HepG2 (cell line): Measurements from ENCODE around the gene SVOPL.

Source experiments
- ATF2 ChIP-seq: sonication (generic); formaldehyde crosslinking; IDR thresholded peaks from 2 replicates; pipeline ENCODE4 v1.4.0; 2020; ENCODE audit warnings: missing genetic modification reagents
- CTCF ChIP-seq: sonication (generic); formaldehyde crosslinking; IDR thresholded peaks from 2 replicates; pipeline ENCODE4 v1.5.0; 2020; ENCODE audit warnings: mild to moderate bottlenecking, missing genetic modification reagents, moderate library complexity
- NPAS2 ChIP-seq: sonication (generic); formaldehyde crosslinking; IDR thresholded peaks from 2 replicates; pipeline ENCODE4 v1.8.0; 2022; ENCODE audit warnings: mild to moderate bottlenecking, missing genetic modification reagents, borderline replicate concordance
- PHF5A ChIP-seq: IDR thresholded peaks from one replicate; pipeline ENCODE4 v1.6.1; 2018; ENCODE audit warnings: low read depth, missing genetic modification reagents; ENCODE audit not compliant: unreplicated experiment
- POLR2A ChIP-seq, 2 experiments: IDR thresholded peaks; 2 replicates each; pipeline ENCODE4 v1.6.1; 2011; ENCODE audit warnings: low read depth in 2 of 2, low read length in 2 of 2, mild to moderate bottlenecking in 1 of 2, moderate library complexity in 1 of 2; ENCODE audit not compliant: insufficient read depth in 1 of 2
- POLR2AphosphoS2 ChIP-seq: IDR thresholded peaks from 2 replicates; pipeline ENCODE4 v1.6.1; 2011; ENCODE audit warnings: low read depth, low read length, improper control_type of control experiment
- ZBTB40 ChIP-seq, 2 experiments: fragments of 450-650 bp in 1 of 2; sonication (generic) in 1 of 2; formaldehyde crosslinking in 1 of 2; IDR thresholded peaks; 2 replicates each; pipeline versions ENCODE4 v1.6.1 to v1.8.0; 2016 to 2022; ENCODE audit warnings: antibody characterized with exemption in 1 of 2, mild to moderate bottlenecking in 1 of 2, missing genetic modification reagents in 1 of 2
- ZZZ3 ChIP-seq: sonication (generic); formaldehyde crosslinking; IDR thresholded peaks from 2 replicates; pipeline ENCODE4 v1.4.0; 2020; ENCODE audit warnings: missing genetic modification reagents, mild to moderate bottlenecking, borderline replicate concordance
- TF ChIP-seq, protein P1 (sequence below): sonication (generic); formaldehyde crosslinking; IDR thresholded peaks from 2 replicates; pipeline ENCODE4 v1.4.0; 2020; ENCODE audit warnings: missing genetic modification reagents
- TF ChIP-seq, protein P2 (sequence below): sonication (generic); formaldehyde crosslinking; IDR thresholded peaks from 2 replicates; pipeline ENCODE4 v1.4.0; 2020; ENCODE audit warnings: missing genetic modification reagents
- TF ChIP-seq, protein P3 (sequence below): IDR thresholded peaks from 2 replicates; pipeline ENCODE4 v1.6.1; 2012; ENCODE audit warnings: inconsistent platforms

DNA sequence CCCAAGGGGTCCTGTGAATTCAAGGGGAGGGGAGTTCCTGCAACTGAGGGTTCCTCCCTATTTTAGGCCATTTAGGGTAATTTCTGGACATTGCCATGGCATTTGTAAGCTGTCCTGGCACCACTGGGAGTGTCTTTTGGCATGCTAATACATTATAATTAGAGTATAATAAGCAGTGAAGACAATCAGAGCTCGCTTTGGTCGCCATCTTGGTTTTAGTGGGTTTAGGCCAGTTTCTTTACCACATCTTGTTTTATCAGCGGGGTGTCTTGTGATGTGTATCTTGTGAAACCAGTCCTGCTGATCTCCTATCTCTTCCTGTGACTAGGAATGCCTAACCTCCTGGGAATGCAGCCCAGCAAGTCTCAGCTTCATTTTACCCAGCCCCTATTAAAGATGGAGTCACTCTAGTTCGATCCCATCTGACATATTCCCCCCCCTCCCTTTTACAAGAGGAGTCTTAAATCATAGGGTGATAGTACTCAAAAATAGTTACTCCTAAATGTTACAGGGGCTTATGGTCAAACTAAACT is 43.2 kb downstream of the SVOPL start:
- TF ChIP-seq, protein P1, sequence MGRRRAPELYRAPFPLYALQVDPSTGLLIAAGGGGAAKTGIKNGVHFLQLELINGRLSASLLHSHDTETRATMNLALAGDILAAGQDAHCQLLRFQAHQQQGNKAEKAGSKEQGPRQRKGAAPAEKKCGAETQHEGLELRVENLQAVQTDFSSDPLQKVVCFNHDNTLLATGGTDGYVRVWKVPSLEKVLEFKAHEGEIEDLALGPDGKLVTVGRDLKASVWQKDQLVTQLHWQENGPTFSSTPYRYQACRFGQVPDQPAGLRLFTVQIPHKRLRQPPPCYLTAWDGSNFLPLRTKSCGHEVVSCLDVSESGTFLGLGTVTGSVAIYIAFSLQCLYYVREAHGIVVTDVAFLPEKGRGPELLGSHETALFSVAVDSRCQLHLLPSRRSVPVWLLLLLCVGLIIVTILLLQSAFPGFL (CRISPR knock-in tag): no peak
- no peak for TF ChIP-seq ATF2 (CRISPR knock-in tag)
- TF ChIP-seq, protein P2, sequence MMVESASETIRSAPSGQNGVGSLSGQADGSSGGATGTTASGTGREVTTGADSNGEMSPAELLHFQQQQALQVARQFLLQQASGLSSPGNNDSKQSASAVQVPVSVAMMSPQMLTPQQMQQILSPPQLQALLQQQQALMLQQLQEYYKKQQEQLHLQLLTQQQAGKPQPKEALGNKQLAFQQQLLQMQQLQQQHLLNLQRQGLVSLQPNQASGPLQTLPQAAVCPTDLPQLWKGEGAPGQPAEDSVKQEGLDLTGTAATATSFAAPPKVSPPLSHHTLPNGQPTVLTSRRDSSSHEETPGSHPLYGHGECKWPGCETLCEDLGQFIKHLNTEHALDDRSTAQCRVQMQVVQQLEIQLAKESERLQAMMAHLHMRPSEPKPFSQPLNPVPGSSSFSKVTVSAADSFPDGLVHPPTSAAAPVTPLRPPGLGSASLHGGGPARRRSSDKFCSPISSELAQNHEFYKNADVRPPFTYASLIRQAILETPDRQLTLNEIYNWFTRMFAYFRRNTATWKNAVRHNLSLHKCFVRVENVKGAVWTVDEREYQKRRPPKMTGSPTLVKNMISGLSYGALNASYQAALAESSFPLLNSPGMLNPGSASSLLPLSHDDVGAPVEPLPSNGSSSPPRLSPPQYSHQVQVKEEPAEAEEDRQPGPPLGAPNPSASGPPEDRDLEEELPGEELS (CRISPR knock-in tag): no peak
- no peak for TF ChIP-seq ZZZ3 (CRISPR knock-in tag)
- no peak for TF ChIP-seq CTCF (CRISPR knock-in tag)
- no peak for TF ChIP-seq PHF5A (CRISPR knock-in tag)
- TF ChIP-seq NPAS2 (CRISPR knock-in tag): no peak
- no peak for TF ChIP-seq POLR2AphosphoS2
- TF ChIP-seq ZBTB40 (IDR thresholded peaks at IDR 0.05): no peak
- no peak for TF ChIP-seq ZBTB40 (CRISPR knock-in tag; IDR thresholded peaks at IDR 0.05)
- no peak for TF ChIP-seq POLR2A (IDR thresholded peaks at IDR 0.05; ENCODE audit: insufficient read depth in 1 of 2, low read depth in 2 of 2, low read length in 2 of 2)
- TF ChIP-seq, protein P3, sequence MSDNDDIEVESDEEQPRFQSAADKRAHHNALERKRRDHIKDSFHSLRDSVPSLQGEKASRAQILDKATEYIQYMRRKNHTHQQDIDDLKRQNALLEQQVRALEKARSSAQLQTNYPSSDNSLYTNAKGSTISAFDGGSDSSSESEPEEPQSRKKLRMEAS: no peak
